PFSK-1 (cell line): ENCODE data around the gene MARCHF10.
A peak's percentile ranks its signal among the peaks of the same experiment; 100 is the strongest.

ENCODE experiments used
- FOXP2 ChIP-seq: optimal IDR thresholded peaks from 2 replicates; pipeline ENCODE3; 2011; ENCODE audit warnings: borderline replicate concordance, control low read depth, inconsistent platforms; ENCODE audit not compliant: insufficient read depth; ENCODE audit errors: extremely low read length, extremely low read depth
- POLR2AphosphoS5 ChIP-seq: IDR thresholded peaks from 2 replicates; pipeline ENCODE4 v1.6.1; 2012; ENCODE audit warnings: low read depth, mild to moderate bottlenecking, control low read depth, low read length, moderate library complexity
- SIN3A ChIP-seq: IDR thresholded peaks from 2 replicates; pipeline ENCODE4 v1.6.1; 2012; ENCODE audit warnings: mild to moderate bottlenecking, low read length, moderate library complexity, borderline replicate concordance; ENCODE audit not compliant: insufficient read depth
- TAF1 ChIP-seq: IDR thresholded peaks from 2 replicates; pipeline ENCODE4 v1.6.1; 2012; ENCODE audit warnings: low read length, control low read depth, borderline replicate concordance; ENCODE audit not compliant: insufficient read depth
- TF ChIP-seq, protein P1 (sequence below), 2 experiments: IDR thresholded peaks; 2 replicates each; pipeline versions ENCODE4 v1.6.1 to v1.8.0; 2011 to 2012; ENCODE audit warnings: low read depth in 2 of 2, low read length in 2 of 2, control low read depth in 1 of 2, inconsistent platforms in 1 of 2, mild to moderate bottlenecking in 1 of 2, moderate library complexity in 1 of 2; ENCODE audit not compliant: insufficient read depth in 1 of 2

Gene MARCHF10

DNA sequence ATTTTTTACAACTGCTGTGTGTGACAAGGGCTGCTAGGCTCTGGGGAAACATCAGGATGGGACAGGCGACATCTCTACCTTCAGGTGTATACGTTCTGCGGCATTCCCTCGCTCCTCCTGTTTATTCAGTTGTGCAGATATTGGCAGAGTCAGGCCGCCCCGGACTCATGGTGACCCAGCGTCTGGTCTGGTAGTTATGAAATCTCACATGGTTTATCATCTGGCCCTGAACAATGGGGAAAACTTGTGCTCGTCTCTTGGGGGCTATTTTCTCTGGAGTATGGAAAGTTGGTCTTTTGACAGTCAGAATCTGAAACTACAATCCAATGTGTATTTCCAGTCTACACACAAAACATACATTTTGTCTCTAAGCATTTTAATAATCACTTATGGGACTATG is 3.3 kb downstream of the MARCHF10 start:
- no peak for TF ChIP-seq FOXP2
- TF ChIP-seq, protein P1, sequence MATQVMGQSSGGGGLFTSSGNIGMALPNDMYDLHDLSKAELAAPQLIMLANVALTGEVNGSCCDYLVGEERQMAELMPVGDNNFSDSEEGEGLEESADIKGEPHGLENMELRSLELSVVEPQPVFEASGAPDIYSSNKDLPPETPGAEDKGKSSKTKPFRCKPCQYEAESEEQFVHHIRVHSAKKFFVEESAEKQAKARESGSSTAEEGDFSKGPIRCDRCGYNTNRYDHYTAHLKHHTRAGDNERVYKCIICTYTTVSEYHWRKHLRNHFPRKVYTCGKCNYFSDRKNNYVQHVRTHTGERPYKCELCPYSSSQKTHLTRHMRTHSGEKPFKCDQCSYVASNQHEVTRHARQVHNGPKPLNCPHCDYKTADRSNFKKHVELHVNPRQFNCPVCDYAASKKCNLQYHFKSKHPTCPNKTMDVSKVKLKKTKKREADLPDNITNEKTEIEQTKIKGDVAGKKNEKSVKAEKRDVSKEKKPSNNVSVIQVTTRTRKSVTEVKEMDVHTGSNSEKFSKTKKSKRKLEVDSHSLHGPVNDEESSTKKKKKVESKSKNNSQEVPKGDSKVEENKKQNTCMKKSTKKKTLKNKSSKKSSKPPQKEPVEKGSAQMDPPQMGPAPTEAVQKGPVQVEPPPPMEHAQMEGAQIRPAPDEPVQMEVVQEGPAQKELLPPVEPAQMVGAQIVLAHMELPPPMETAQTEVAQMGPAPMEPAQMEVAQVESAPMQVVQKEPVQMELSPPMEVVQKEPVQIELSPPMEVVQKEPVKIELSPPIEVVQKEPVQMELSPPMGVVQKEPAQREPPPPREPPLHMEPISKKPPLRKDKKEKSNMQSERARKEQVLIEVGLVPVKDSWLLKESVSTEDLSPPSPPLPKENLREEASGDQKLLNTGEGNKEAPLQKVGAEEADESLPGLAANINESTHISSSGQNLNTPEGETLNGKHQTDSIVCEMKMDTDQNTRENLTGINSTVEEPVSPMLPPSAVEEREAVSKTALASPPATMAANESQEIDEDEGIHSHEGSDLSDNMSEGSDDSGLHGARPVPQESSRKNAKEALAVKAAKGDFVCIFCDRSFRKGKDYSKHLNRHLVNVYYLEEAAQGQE (IDR thresholded peaks at IDR 0.05; ENCODE audit: insufficient read depth in 1 of 2, low read depth in 2 of 2, low read length in 2 of 2) = no peak
- no peak for TF ChIP-seq SIN3A
- TF ChIP-seq TAF1 = no peak
- no peak for TF ChIP-seq POLR2AphosphoS5

DNA sequence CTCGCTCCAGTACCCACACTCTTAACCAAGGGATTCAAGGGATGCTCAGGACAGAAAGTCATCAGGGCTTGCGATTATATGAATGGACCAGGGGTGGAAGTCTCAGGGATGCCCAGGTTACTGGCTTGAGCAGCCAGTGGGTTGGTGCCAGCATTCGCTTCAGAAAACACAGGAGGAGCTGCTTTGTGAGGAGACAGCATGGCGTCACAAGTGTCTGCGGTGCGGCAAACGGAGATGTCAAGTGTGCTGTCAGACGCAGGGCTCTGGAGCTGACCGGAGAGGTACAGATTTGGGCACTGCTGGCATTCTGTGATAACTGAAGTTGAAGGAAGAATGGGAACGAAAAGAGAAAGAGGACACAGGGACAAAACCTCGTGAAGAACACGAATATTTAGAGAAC is 4.1 kb downstream of the MARCHF10 start:
- TF ChIP-seq FOXP2 = no peak
- no peak for TF ChIP-seq TAF1
- TF ChIP-seq, protein P1 (IDR thresholded peaks at IDR 0.05; ENCODE audit: insufficient read depth in 1 of 2, low read depth in 2 of 2, low read length in 2 of 2) = no peak
- TF ChIP-seq SIN3A = no peak
- TF ChIP-seq POLR2AphosphoS5 = no peak

GRCh38 chr17:62802561-62803205 is 5.4 kb downstream of the MARCHF10 start:
- peak; percentile 39 for TF ChIP-seq FOXP2
- TF ChIP-seq POLR2AphosphoS5 = no peak

DNA sequence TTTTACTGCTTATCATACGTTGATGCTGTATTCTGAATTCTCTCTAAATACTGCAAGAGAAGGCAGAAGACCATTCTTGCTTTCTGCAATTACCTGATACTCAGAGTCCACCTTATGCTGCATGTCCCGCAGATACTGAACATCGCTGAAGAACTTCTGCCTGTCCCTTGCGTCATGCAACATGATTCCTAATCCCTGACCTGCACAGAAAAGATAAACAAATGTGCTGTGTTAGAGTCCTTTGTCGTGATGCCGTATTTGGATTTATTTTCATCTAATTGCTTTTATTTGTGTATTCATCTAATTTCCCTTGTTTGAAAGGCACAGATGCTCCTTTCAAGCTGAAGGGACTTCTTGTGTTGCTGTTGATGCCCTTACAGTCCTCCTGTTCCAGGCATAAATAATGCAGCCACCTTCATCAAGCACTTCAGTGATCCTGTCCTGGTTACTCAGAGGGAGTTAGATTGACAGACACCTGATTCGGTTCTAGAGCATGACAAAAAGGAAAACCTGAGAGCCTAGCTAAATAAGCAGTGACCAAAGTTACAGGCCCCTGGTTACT is 6.5 kb downstream of the MARCHF10 start:
- TF ChIP-seq SIN3A (no peak), FOXP2 (no peak), TAF1 (no peak), POLR2AphosphoS5 (no peak)
- TF ChIP-seq, protein P1 (IDR thresholded peaks at IDR 0.05; ENCODE audit: insufficient read depth in 1 of 2, low read depth in 2 of 2, low read length in 2 of 2) = no peak

DNA sequence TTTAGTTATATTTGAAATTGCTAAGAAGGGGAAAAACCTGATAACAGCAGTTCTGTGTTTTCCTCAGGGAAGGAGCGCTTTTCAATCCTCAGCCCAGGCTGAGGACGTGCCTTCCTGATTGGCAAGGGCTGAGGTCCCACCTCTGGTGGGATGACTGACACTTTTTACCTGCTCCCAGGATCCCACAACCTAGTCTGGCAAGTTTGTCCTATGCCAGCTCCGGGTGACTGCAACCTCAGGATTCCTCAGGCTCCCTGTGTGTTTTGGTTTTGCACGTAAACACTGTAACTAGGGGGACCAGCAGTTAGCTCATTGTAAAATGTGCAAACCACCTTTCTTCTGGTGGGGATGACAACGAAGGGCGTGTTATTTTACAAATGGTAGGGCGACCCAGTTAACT is 7.5 kb downstream of the MARCHF10 start:
- TF ChIP-seq, protein P1 (IDR thresholded peaks at IDR 0.05; ENCODE audit: insufficient read depth in 1 of 2, low read depth in 2 of 2, low read length in 2 of 2) = no peak
- no peak for TF ChIP-seq FOXP2
- TF ChIP-seq SIN3A = no peak
- no peak for TF ChIP-seq TAF1
- no peak for TF ChIP-seq POLR2AphosphoS5
